HPDE6-E6E7 (cell line): ENCODE measurements around the gene RCC2.

Source experiments
- DNase-seq: peaks from one replicate; pipeline ENCODE4 v3.0.0; 2011; ENCODE audit warnings: missing footprints; ENCODE audit errors: extremely low spot score

RCC2 gene

DNA sequence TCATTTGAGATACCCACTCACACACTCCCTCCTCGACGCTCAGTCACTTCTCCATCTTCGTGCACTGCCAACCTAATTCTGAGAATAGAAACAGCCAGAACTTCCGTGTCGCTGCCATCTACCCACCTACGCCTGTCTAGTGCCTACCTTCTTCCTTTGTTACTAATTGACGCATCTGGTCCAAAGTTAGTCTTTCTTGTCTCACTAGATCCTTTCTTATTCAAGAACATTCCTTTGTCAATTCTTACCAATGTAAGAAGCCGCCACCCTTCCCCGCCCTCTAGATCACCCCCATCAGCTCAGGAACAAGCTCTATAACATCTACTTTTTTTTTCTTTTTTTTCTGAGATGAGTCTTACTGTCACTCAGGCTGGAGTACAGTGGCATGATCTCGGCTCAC, 63.8 kb downstream of the RCC2 start:
- DNase-seq, result no peak

DNA sequence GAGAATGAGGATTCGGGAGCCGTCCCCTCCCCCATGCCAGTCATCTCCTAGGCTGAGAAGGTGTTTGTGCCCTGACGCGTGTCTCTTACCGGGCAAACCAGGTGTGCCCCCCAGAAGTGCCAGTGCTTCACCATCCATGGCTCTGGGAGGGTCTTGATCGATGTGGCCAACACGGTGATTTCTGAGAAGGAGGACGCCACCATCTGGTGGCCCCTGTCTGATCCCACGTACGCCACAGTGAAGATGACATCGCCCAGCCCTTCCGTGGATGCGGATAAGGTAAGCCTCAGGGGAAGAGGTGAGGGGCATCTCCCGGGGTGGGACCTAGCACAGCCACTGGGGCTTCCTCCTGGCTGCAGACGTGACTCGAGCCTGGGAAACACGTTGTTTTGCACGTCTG, 66.5 kb downstream of the RCC2 start:
- no peak for DNase-seq

DNA sequence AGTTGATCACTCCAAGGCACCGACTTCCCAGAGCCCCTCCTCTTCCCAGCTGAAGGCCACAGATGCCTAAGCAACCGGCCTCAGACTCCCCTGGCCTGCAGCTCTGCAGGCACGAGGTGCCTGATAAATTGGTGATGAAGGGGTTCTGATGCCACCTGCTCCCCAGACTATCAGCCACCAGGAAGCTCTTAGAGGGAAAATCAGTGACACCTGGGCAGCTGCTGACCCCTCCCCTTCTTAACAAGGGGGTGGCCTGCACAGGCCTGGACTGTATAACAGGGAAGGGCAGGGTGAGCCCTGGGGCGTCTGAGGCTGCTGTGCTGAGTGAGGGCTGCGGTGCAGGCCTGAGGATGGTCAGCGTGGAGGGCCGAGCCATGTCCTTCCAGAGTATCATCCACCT, 67.6 kb downstream of the RCC2 start, which contains the start of gene PADI6:
Gene PADI6, plus strand, starts transcription at position 301 of the 400 bp plus-strand sequence. Its CDS starts 50 bp downstream, at position 351.
- DNase-seq, result no peak

DNA sequence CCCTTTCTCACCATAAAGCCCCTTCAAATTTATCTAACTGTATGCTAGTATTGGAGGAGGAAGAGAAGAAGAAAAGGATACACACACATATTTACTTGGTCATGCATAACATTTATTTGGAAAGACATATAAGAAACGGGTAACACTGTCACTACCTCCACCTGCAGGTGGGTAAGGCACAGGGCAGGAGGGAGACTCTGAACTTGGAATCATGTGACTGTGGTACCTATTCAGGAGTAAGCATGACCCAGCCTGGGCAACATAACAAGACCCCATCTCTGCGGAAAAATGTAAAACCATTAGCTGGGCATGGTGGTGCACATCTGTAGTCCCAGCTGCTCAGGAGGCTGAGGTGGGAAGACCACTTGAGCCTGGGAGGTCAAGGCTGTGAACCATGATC, 68.9 kb downstream of the RCC2 start:
- peak; percentile 68 for DNase-seq

DNA sequence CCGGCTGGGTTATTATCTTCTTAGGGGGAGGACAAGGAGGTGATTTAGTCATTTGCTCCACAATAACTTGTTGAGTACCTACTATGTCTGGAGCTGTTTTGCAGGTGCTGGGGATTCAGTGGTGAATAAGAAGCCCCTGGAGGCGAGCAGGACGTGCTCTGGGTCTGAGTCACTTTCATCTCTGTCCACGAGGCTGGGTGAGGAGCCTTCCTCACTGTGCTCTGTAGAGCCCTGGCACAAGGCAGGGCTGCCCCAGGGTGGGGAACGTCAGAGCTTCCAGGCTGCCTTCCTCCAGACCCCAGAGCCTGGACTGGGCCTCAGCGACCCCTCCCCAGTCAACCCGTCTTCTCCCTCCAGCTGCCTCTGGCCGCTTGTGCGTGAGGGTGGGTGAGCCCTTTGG, 70.0 kb downstream of the RCC2 start:
- peak; percentile 96 for DNase-seq

- no peak for DNase-seq
These were observed 74.2 kb downstream of the RCC2 start for GRCh38 chr1:17365293-17365692.

DNA sequence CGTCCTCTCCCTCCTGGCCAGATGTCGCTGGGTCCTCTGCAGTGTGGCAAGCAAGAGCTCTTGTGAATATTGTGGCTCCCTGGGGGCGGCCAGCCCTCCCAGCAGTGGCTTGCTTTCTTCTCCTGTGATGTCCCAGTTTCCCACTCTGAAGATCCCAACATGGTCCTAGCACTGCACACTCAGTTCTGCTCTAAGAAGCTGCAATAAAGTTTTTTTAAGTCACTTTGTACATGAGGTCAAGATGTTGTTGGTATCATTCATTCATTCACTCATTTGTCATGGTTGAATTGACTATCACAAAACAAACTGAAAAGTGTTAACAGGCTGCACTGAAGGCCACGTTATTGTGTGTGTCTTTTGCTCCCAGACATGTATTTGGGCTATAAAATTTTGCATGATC, 75.7 kb downstream of the RCC2 start:
- DNase-seq, result no peak

DNA sequence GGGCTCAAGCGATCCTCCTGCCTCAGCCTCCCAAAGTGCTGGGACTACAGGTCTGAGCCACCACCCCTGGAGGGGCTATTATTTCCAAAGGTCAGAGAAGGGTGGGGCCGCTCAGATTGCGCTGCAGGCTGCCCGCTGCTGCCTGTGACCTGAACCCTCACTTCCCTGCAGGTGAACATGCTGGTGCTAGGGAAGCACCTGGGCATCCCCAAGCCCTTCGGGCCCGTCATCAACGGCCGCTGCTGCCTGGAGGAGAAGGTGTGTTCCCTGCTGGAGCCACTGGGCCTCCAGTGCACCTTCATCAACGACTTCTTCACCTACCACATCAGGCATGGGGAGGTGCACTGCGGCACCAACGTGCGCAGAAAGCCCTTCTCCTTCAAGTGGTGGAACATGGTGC, 76.1 kb downstream of the RCC2 start:
- DNase-seq, result no peak

- no peak for DNase-seq
These were observed 77.8 kb downstream of the RCC2 start for GRCh38 chr1:17361687-17362086.

GRCh38 chr1:17360272-17360956, 79.1 kb downstream of the RCC2 start:
- no peak for DNase-seq

GRCh38 chr1:17359808-17360207, 79.7 kb downstream of the RCC2 start:
- no peak for DNase-seq

GRCh38 chr1:17359031-17359430, 80.4 kb downstream of the RCC2 start:
- no peak for DNase-seq

DNA sequence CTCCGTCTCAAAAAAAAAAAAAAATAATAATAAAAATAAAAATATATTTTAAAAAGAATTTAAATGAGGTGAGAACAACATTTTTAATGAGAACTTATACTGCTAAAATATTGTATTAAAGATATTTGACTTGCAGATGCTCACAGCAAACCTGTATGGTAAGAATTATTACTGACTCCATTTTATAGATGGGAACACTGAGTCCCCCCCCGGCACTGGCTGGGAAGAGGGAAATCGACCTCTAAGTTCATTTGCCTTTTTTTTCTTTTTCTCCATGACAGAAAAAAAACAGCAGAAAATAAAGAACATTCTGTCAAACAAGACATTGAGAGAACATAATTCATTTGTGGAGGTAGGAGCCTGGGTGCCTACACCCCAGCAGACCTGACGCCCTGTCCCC, 80.9 kb downstream of the RCC2 start:
- no peak for DNase-seq
